Endodermal cell (in vitro differentiated cells): ENCODE measurements around the gene SVOPL. TPM values are rescaled to one million over a fixed set of nuclear protein-coding genes. Genes with fewer than 3 reads are reported as not detected.

Experiments used
- DNase-seq: peaks from one replicate; pipeline ENCODE4 v3.0.0-alpha.2; 2017
- H3K27ac ChIP-seq: 2 replicates; pipeline ENCODE4 v1.5.1; 2013; ENCODE audit warnings: mild to moderate bottlenecking, low read depth, low read length, moderate library complexity
- H3K27me3 ChIP-seq: 2 replicates; pipeline ENCODE4 v1.6.1; 2013; ENCODE audit warnings: mild to moderate bottlenecking, low read length, moderate library complexity; ENCODE audit not compliant: insufficient read depth, control insufficient read depth, poor library complexity, severe bottlenecking
- H3K36me3 ChIP-seq: 2 replicates; pipeline ENCODE4 v1.7.0; 2013; ENCODE audit warnings: mild to moderate bottlenecking, low read length, moderate library complexity; ENCODE audit not compliant: control insufficient read depth, insufficient read depth
- H3K4me1 ChIP-seq: one replicate; pipeline ENCODE4 v1.7.0; 2013; ENCODE audit warnings: low read length; ENCODE audit not compliant: control insufficient read depth, insufficient read depth
- H3K4me3 ChIP-seq: 2 replicates; pipeline ENCODE4 v1.5.1; 2013; ENCODE audit warnings: mild to moderate bottlenecking, low read length, moderate library complexity
- H3K9ac ChIP-seq: 2 replicates; pipeline ENCODE4 v1.6.1; 2013; ENCODE audit warnings: mild to moderate bottlenecking, low read length, moderate library complexity; ENCODE audit not compliant: poor library complexity, severe bottlenecking; ENCODE audit errors: extremely low read depth
- H3K9me3 ChIP-seq: 2 replicates; pipeline ENCODE4 v1.6.1; 2013; ENCODE audit warnings: mild to moderate bottlenecking, low read length, moderate library complexity; ENCODE audit not compliant: control insufficient read depth
- H3K27ac Mint-ChIP-seq: 2 replicates; pipeline ENCODE4 v1.8.0; 2020; ENCODE audit warnings: mixed read lengths
- H3K27me3 Mint-ChIP-seq: 2 replicates; pipeline ENCODE4 v1.8.0; 2021; ENCODE audit warnings: mild to moderate bottlenecking, mixed read lengths; ENCODE audit not compliant: insufficient read depth
- H3K36me3 Mint-ChIP-seq: 2 replicates; pipeline ENCODE4 v1.8.0; 2020; ENCODE audit warnings: low read depth, mixed read lengths
- H3K4me1 Mint-ChIP-seq: 2 replicates; pipeline ENCODE4 v1.8.0; 2020; ENCODE audit warnings: mixed read lengths
- H3K4me3 Mint-ChIP-seq: 2 replicates; pipeline ENCODE4 v1.8.0; 2020; ENCODE audit warnings: mild to moderate bottlenecking, moderate library complexity, mixed read lengths
- H3K9me3 Mint-ChIP-seq: 2 replicates; pipeline ENCODE4 v1.8.0; 2020; ENCODE audit warnings: mild to moderate bottlenecking, mixed read lengths
- CTCF ChIP-seq: fragments of 200-600 bp; sonication (generic); conservative IDR thresholded peaks from 2 replicates; pipeline ENCODE4 v1.5.0; 2021; ENCODE audit warnings: antibody characterized with exemption, mild to moderate bottlenecking
- WGBS, 2 experiments: methylation state at CpG; one replicate each; pipeline versions ENCODE4 v1.1.5 to v1.1.7; 2013; ENCODE audit warnings: missing lambda C conversion rate in 2 of 2, mixed read lengths in 1 of 2; ENCODE audit not compliant: insufficient coverage in 1 of 2, insufficient read length in 1 of 2; 5-methylcytosine and 5-hydroxymethylcytosine counted together
- total RNA-seq, 2 donors: library from RNA; stranded (reverse); fragmentation: NEBNext Ultra II Directional in 1 of 2; extraction: Animal tissue kit (Norgen Biotek cat#: 25700) in 1 of 2; gene quantifications; 2 replicates in 1 of 2; 3 replicates in 1 of 2; pipeline ENCODE4 v1.2.1, GENCODE V29; 2021

The SVOPL gene
- total RNA-seq, 2 donors from 2014 or later, result 0.86 to 0.95 TPM

GRCh38 chr7:138585283-138585993 is 115.7 kb downstream of the SVOPL start:
- Histone ChIP-seq H3K27ac (no peak overlapping the region), H3K27me3 (no peaks in the 10 kb centered on the region), H3K9ac (no peak overlapping the region), H3K4me1 (no peaks in the 10 kb centered on the region), H3K36me3 (peaks cover 74% of the 10 kb centered on the region), H3K4me3 (no peak overlapping the region), H3K9me3 (no peaks in the 10 kb centered on the region)
- H3K36me3 Mint-ChIP-seq, result peaks cover 74% of the 10 kb centered on the region
- 96 to 99% methylated on average over 2 to 5 of the region's 5 CpGs for WGBS, 2 experiments
- no peak overlapping the region for H3K27ac Mint-ChIP-seq
- no peaks in the 10 kb centered on the region for H3K4me1 Mint-ChIP-seq
- no peaks in the 10 kb centered on the region for H3K27me3 Mint-ChIP-seq
- no peak for TF ChIP-seq CTCF
- DNase-seq, result no peak
- no peaks in the 10 kb centered on the region for H3K9me3 Mint-ChIP-seq
- H3K4me3 Mint-ChIP-seq, result no peak overlapping the region

GRCh38 chr7:138584696-138585095 is 116.5 kb downstream of the SVOPL start:
- peaks cover 81% of the 10 kb centered on the region for H3K36me3 ChIP-seq
- no peak overlapping the region for H3K9ac ChIP-seq
- Mint-ChIP-seq H3K9me3 (no peaks in the 10 kb centered on the region), H3K4me1 (no peaks in the 10 kb centered on the region), H3K27ac (no peak overlapping the region), H3K4me3 (no peak overlapping the region), H3K27me3 (no peaks in the 10 kb centered on the region), H3K36me3 (peaks cover 81% of the 10 kb centered on the region)
- no peaks in the 10 kb centered on the region for H3K4me1 ChIP-seq
- 89% methylated on average over 4 of the region's 4 CpGs; no CpG with 5 or more reads in 1 of the 2 experiments for WGBS, 2 experiments
- H3K9me3 ChIP-seq, result no peaks in the 10 kb centered on the region
- no peaks in the 10 kb centered on the region for H3K27me3 ChIP-seq
- H3K27ac ChIP-seq, result no peak overlapping the region
- TF ChIP-seq CTCF, result no peak
- H3K4me3 ChIP-seq, result no peak overlapping the region
- DNase-seq, result no peak

- no peak for TF ChIP-seq CTCF
- H3K9ac ChIP-seq, result no peak overlapping the region
- H3K27me3 Mint-ChIP-seq, result no peaks in the 10 kb centered on the region
- no peaks in the 10 kb centered on the region for H3K27me3 ChIP-seq
- H3K27ac ChIP-seq, result no peak overlapping the region
- peaks cover 85% of the 10 kb centered on the region for H3K36me3 ChIP-seq
- H3K4me1 ChIP-seq, result no peaks in the 10 kb centered on the region
- no peaks in the 10 kb centered on the region for H3K9me3 Mint-ChIP-seq
- no peaks in the 10 kb centered on the region for H3K4me1 Mint-ChIP-seq
- DNase-seq, result no peak
- H3K9me3 ChIP-seq, result no peaks in the 10 kb centered on the region
- H3K36me3 Mint-ChIP-seq, result peaks cover 85% of the 10 kb centered on the region
- no peak overlapping the region for H3K4me3 Mint-ChIP-seq
- no peak overlapping the region for H3K27ac Mint-ChIP-seq
- no peak overlapping the region for H3K4me3 ChIP-seq
Measured at GRCh38 chr7:138584283-138584682, 116.9 kb downstream of the SVOPL start.
